Measurements from ENCODE around the gene RNF115.

GRCh38 chr1:145868232-145868631, 44.3 kb upstream of the RNF115 start:
- TF ChIP-seq CTCF (IDR thresholded peaks at IDR 0.05; ENCODE audit: poor library complexity, severe bottlenecking) (no peak), MXI1 (conservative IDR thresholded peaks at IDR 0.05; ENCODE audit: poor library complexity, severe bottlenecking) (no peak), EP300 (conservative IDR thresholded peaks at IDR 0.05; ENCODE audit: poor library complexity, severe bottlenecking) (no peak), EZH2 (IDR thresholded peaks at IDR 0.05; ENCODE audit: borderline replicate concordance, insufficient read depth, low read length, poor library complexity, severe bottlenecking) (no peak), POLR2AphosphoS5 (IDR thresholded peaks at IDR 0.05) (no peak), REST (IDR thresholded peaks at IDR 0.05; ENCODE audit: borderline replicate concordance) (no peak), TAF1 (IDR thresholded peaks at IDR 0.05; ENCODE audit: low read depth) (no peak)

All from neural cell (in vitro differentiated cells).